OCI-LY3 (cell line): ENCODE results near the gene NCLN.

Source experiments
- EZH2phosphoT487 ChIP-seq: fragments of 200-600 bp; shearing (Covaris generic); IDR thresholded peaks from 2 replicates; pipeline ENCODE4 v1.6.1; 2018; ENCODE audit warnings: antibody characterized with exemption, mixed run types, low read depth
- TF ChIP-seq, protein P1 (sequence below): fragments of 200-600, 300-600 bp; sonication (generic); IDR thresholded peaks from 2 replicates; pipeline ENCODE4 v1.5.1; 2014; ENCODE audit warnings: antibody characterized with exemption, low read length, low read depth

DNA sequence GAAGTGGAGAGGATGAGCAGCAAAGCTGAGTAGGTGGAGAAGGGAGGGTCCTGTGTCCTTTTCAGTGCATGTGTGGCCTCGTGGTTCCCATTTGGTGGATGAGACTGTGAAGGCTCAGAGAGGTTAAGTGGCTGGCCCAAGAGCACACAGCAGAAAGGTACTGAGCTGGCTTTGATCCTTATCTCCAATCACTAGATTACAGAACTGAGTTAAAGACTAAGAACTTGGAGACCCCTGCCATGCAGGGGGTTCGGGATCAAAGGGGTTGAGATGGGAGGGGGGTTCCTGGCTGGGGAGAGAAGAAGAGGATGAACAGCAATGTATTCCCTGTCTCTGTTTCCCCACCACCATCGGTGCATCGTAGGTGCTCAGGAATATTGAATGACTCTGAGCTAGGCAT is 50.5 kb downstream of the NCLN start:
- no peak for TF ChIP-seq EZH2phosphoT487
- TF ChIP-seq, protein P1, sequence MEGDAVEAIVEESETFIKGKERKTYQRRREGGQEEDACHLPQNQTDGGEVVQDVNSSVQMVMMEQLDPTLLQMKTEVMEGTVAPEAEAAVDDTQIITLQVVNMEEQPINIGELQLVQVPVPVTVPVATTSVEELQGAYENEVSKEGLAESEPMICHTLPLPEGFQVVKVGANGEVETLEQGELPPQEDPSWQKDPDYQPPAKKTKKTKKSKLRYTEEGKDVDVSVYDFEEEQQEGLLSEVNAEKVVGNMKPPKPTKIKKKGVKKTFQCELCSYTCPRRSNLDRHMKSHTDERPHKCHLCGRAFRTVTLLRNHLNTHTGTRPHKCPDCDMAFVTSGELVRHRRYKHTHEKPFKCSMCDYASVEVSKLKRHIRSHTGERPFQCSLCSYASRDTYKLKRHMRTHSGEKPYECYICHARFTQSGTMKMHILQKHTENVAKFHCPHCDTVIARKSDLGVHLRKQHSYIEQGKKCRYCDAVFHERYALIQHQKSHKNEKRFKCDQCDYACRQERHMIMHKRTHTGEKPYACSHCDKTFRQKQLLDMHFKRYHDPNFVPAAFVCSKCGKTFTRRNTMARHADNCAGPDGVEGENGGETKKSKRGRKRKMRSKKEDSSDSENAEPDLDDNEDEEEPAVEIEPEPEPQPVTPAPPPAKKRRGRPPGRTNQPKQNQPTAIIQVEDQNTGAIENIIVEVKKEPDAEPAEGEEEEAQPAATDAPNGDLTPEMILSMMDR = no peak
